ENCODE measurements around the gene EPB41L3. TPM values are rescaled to one million over a fixed set of nuclear protein-coding genes. Genes with fewer than 3 reads are reported as not detected.

EPB41L3 gene
- total and polyA plus RNA-seq, 8 donors = 30.0 to 98.7 (median 44.3) TPM

- Histone ChIP-seq H3K9me3 (no peaks in the 10 kb centered on the region), H3K36me3 (no peaks in the 10 kb centered on the region), H3K27ac (no peak overlapping the region), H3K4me3 (no peak overlapping the region), H3K27me3 (no peaks in the 10 kb centered on the region), H3K4me1 (peaks cover 0 to 10% of the 10 kb centered on the region in 2 donors)
- no peak for TF ChIP-seq CTCF (IDR thresholded peaks at IDR 0.05)
- ATAC-seq = no peak
- DNase-seq = no peak
- intact Hi-C loops (cut with DNase I) = no loop called here
These were observed 24.6 kb upstream of the EPB41L3 start for GRCh38 chr18:5568416-5568815.

DNA sequence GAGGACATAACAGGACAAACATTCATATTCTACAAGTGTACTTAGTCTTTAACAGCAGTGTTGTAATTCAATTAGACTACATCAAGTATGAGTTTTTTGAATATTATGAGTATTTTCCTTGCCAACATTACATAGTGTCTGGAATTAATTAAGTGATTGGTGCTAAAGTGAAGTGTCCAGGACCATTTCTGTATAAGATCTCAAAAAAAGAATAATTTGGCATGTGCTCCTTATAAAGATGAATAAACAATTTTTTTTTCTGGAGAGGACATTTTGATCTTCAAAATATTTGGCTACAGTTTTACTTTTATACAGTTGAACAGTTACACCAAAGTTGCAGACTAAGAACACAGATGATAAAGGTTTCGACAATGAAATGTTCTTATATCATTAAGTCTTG lies 15.1 kb upstream of the EPB41L3 start:
- Histone ChIP-seq H3K9me3 (no peaks in the 10 kb centered on the region), H3K27ac (no peak overlapping the region), H3K4me1 (peaks cover 0 to 5% of the 10 kb centered on the region in 2 donors), H3K27me3 (no peaks in the 10 kb centered on the region), H3K4me3 (no peak overlapping the region), H3K36me3 (no peaks in the 10 kb centered on the region)
- TF ChIP-seq CTCF (IDR thresholded peaks at IDR 0.05) = no peak
- intact Hi-C loops (cut with DNase I) = no loop called here
- DNase-seq = peak in 1 of 4 donors; percentile 23
- ATAC-seq = peak; percentile 29

DNA sequence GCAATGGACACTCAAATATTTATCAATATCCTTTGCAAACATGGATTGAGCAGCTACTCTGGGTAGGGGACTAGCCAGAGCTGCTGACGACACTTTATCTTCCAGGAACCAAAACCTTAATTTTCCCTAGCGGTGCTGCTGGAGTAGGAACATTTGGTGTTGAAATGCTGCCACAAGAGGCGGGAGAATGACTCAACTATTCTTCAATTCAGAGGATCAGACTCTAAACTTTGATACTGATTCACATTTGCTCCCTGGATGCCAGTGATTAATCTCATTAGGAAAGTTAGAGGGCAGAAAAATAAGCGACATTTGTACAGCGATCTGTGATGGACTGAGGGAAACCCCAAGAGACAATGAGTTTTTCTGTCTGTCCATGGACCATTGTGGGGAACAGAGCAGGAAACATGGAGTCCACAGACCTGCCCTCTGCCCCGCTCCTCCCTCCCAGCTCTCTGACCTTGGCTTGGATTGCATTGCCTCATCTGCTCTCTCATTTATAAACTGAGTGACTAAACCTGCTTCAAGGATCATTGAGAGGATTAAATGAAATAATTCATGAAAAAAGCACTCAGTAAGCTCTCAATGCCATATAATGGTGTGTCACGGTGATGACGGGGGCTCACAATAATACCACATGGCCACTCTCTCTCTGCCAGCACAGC lies 12.6 kb upstream of the EPB41L3 start:
- Histone ChIP-seq H3K27ac (peak overlapping the region in 1 of 2 donors; percentile 40), H3K27me3 (no peaks in the 10 kb centered on the region), H3K36me3 (no peaks in the 10 kb centered on the region), H3K4me3 (no peak overlapping the region), H3K9me3 (no peaks in the 10 kb centered on the region), H3K4me1 (peaks cover 0 to 5% of the 10 kb centered on the region in 2 donors)
- ATAC-seq (peak; percentile 73), DNase-seq (peak in 1 of 4 donors; percentile 40)
- intact Hi-C loops (cut with DNase I) = no loop called here
- no peak for TF ChIP-seq CTCF (IDR thresholded peaks at IDR 0.05)

DNA sequence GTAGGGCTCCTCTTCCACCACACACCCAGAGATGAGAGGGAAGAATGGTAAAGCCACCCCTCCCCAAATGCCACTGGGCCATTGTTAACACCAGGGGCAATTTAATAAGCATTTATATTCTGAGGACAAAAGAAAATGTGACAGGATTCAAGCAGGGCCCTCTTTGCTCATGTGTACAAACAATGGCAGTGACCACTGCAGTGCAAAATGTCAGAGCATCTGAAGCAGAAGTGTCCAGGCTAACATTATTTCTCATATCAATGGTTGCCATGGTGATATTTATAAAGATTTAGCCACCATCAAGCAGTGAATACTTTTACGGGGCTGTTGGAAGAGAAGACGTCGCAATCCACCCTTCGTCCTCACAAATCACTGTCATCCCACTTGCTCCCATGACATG lies 10.8 kb upstream of the EPB41L3 start:
- H3K27ac ChIP-seq = no peak overlapping the region
- DNase-seq (no peak), ATAC-seq (no peak)
- TF ChIP-seq CTCF (IDR thresholded peaks at IDR 0.05) = no peak
- peaks cover 0 to 5% of the 10 kb centered on the region in 2 donors for H3K4me1 ChIP-seq
- H3K36me3 ChIP-seq = no peaks in the 10 kb centered on the region
- intact Hi-C loops (cut with DNase I) = no loop called here
- no peaks in the 10 kb centered on the region for H3K9me3 ChIP-seq
- no peak overlapping the region for H3K4me3 ChIP-seq
- H3K27me3 ChIP-seq = no peaks in the 10 kb centered on the region

- peak; percentile 62 for ATAC-seq
These were observed 2.9 kb upstream of the EPB41L3 start for GRCh38 chr18:5546660-5547059.

More at GRCh38 chr18:5546660-5547059, 2.9 kb upstream of the EPB41L3 start:
- Histone ChIP-seq H3K9me3 (no peaks in the 10 kb centered on the region), H3K36me3 (no peaks in the 10 kb centered on the region), H3K4me1 (peaks cover 0 to 23% of the 10 kb centered on the region in 2 donors), H3K4me3 (no peak overlapping the region), H3K27me3 (peaks cover 0 to 35% of the 10 kb centered on the region in 2 donors), H3K27ac (no peak overlapping the region)
- peak in 1 of 2 donors; percentile 31 for TF ChIP-seq CTCF (IDR thresholded peaks at IDR 0.05)
- intact Hi-C loops (cut with DNase I) = no loop called here
- DNase-seq = peak in 1 of 4 donors; percentile 51

All from left lung (tissue), 10 donors.